Right lobe of liver (tissue), 4 donors: Measurements from ENCODE around the gene DCST1.

ENCODE experiments used
- CTCF ChIP-seq, 4 donors: fragments of 200-600 bp in 3 of 4; fragments of 450-650 bp in 1 of 4; IDR thresholded peaks; one replicate each; pipeline versions ENCODE4 v1.5.1 to v1.8.0; 2016 to 2022; ENCODE audit warnings: antibody characterized with exemption in 4 of 4, mild to moderate bottlenecking in 2 of 4
- POLR2A ChIP-seq: fragments of 450-650 bp; IDR thresholded peaks from one replicate; pipeline ENCODE4 v1.6.1; 2017; ENCODE audit warnings: antibody characterized with exemption, mild to moderate bottlenecking
- donor health status: DM: no; HTN: no; CAD: no.
- donor health status: DM: no; HTN: no; CAD: no.
- donor health status: DM: no; HTN: yes; CAD: no.

DNA sequence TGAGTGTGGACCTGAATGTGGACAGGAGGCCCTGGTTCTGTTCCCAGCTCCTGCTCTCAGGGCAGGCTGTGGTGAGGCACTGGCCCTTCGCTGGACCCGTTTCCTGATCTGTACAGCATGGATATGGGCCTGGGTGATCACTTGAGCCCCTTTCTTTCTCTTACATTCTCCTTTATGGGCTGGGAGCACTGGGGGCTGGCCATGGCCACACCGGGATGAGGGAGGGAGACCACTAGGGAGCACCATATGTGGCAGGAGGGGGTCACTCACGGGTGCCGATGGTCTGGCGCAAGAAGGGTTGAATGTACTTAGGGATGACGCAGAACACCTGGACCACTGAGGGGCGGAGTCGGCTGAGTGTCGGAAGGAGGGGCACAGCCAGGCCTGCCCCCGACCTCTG lies 2.7 kb upstream of the DCST1 start:
- TF ChIP-seq POLR2A (no peak), CTCF (IDR thresholded peaks at IDR 0.05) (no peak)
